A549 (cell line): ENCODE measurements around the gene PDIK1L.

Source experiments
- CTCF ChIP-seq: fragments of >200 bp; sonication (Bioruptor Twin); formaldehyde crosslinking; IDR thresholded peaks from 3 replicates; pipeline ENCODE4 v1.5.1; 2016
- EP300 ChIP-seq, 2 experiments: fragments of >200 bp; sonication (Bioruptor Twin); formaldehyde crosslinking; IDR thresholded peaks; 2 replicates in 1 of 2; 3 replicates in 1 of 2; pipeline ENCODE4 v1.6.1; 2016 to 2017
- HDAC2 ChIP-seq: fragments of 200-600 bp; sonication (generic); IDR thresholded peaks from 2 replicates; pipeline ENCODE4 v1.6.1; 2016
- JUN ChIP-seq, 2 experiments: fragments of >200 bp; sonication (Bioruptor Twin); formaldehyde crosslinking; IDR thresholded peaks; 2 replicates in 1 of 2; 3 replicates in 1 of 2; pipeline ENCODE4 v1.6.1; 2016 to 2017
- KDM5A ChIP-seq: fragments of 200-600 bp; sonication (generic); IDR thresholded peaks from 2 replicates; pipeline ENCODE4 v1.6.1; 2016; ENCODE audit warnings: antibody characterized with exemption, mild to moderate bottlenecking
- RAD21 ChIP-seq, 2 experiments: fragments of >200 bp in 1 of 2; sonication (Bioruptor Twin) in 1 of 2; formaldehyde crosslinking in 1 of 2; IDR thresholded peaks in 1 of 2; conservative IDR thresholded peaks in 1 of 2; 2 replicates in 1 of 2; 3 replicates in 1 of 2; pipeline ENCODE4 v1.6.1; 2012 to 2018; ENCODE audit warnings: inconsistent platforms in 1 of 2
- RCOR1 ChIP-seq: fragments of 150-350 bp; IDR thresholded peaks from 2 replicates; pipeline ENCODE4 v1.6.1; 2014; ENCODE audit warnings: antibody characterized with exemption, low read length, low read depth
- TP53 ChIP-seq: fragments of 250-450 bp; sonication (Bioruptor Pico); IDR thresholded peaks from 2 replicates; pipeline ENCODE4 v1.5.0; 2021; ENCODE audit warnings: mild to moderate bottlenecking, moderate library complexity
- ZFP36 ChIP-seq: fragments of 450-650 bp; IDR thresholded peaks from 2 replicates; pipeline ENCODE4 v1.6.1; 2014; ENCODE audit warnings: borderline replicate concordance; ENCODE audit not compliant: partially characterized antibody

- no peak for TF ChIP-seq HDAC2
- peak in 1 of 2 experiments; percentile 52; a peak in 3 of 5 replicates for TF ChIP-seq RAD21 (conservative IDR thresholded peaks at IDR 0.05 in 1 of 2, IDR thresholded peaks at IDR 0.05 in 1 of 2)
- TF ChIP-seq CTCF, result peak; percentile 81
- TF ChIP-seq EP300 (IDR thresholded peaks at IDR 0.05), result no peak
- TF ChIP-seq KDM5A, result no peak
- no peak for TF ChIP-seq RCOR1
- TF ChIP-seq TP53 (CRISPR knock-in tag), result no peak
- no peak for TF ChIP-seq JUN (IDR thresholded peaks at IDR 0.05)
- TF ChIP-seq ZFP36, result no peak
Measured at GRCh38 chr1:26164036-26164860, 52.6 kb downstream of the PDIK1L start.
